NCI-H82 treated with DMSO at 0.1 percent for 48 hours (cell line): ENCODE measurements around the gene LOXL4.

Experiments used
- DNase-seq: peaks from one replicate; lab custom pipeline; 2025; ENCODE audit not compliant: unreplicated experiment; lab: John Stamatoyannopoulos, UW

The LOXL4 gene

GRCh38 chr10:98201760-98202159 is 66.2 kb downstream of the LOXL4 start:
- no peak for DNase-seq
